Inflammatory macrophage treated with lipopolysaccharide for 1 hour (primary cell): ENCODE results near the gene TBC1D22A.
"Not testable (repeated sequence)": the region's sequence is repeated elsewhere in the genome, so short reads cannot be mapped to it uniquely, and the experiment has no call there.

Source experiments
- DNase-seq, 2 donors: peaks; one replicate each; pipeline ENCODE4 v3.0.0-alpha.2; 2020 to 2022

TBC1D22A gene

GRCh38 chr22:47131632-47132427, 369.4 kb downstream of the TBC1D22A start:
- DNase-seq, result no peak

GRCh38 chr22:47132428-47132825, 370.0 kb downstream of the TBC1D22A start:
- no peak for DNase-seq

GRCh38 chr22:47133061-47133969, 370.9 kb downstream of the TBC1D22A start:
- no peak for DNase-seq

GRCh38 chr22:47134222-47134621, 371.8 kb downstream of the TBC1D22A start:
- no peak for DNase-seq

GRCh38 chr22:47135338-47135737, 372.9 kb downstream of the TBC1D22A start:
- no peak for DNase-seq

- DNase-seq, result no peak
These were observed 373.6 kb downstream of the TBC1D22A start for GRCh38 chr22:47136050-47136449.

- DNase-seq, result no peak
These were observed 374.2 kb downstream of the TBC1D22A start for GRCh38 chr22:47136671-47137070.

- DNase-seq, result no peak
These were observed 376.8 kb downstream of the TBC1D22A start for GRCh38 chr22:47139013-47139789.

GRCh38 chr22:47139790-47140119, 377.3 kb downstream of the TBC1D22A start:
- no peak for DNase-seq

GRCh38 chr22:47140975-47141374, 378.5 kb downstream of the TBC1D22A start:
- DNase-seq, result not testable (repeated sequence)

- DNase-seq, result no peak
These were observed 380.1 kb downstream of the TBC1D22A start for GRCh38 chr22:47142427-47143046.

GRCh38 chr22:47143249-47143938, 380.9 kb downstream of the TBC1D22A start:
- no peak for DNase-seq

- no peak for DNase-seq
These were observed 381.8 kb downstream of the TBC1D22A start for GRCh38 chr22:47144076-47144765.

- DNase-seq, result no peak
These were observed 382.5 kb downstream of the TBC1D22A start for GRCh38 chr22:47144791-47145425.

- DNase-seq, result no peak
These were observed 383.4 kb downstream of the TBC1D22A start for GRCh38 chr22:47145883-47146282.

- no peak for DNase-seq
These were observed 383.9 kb downstream of the TBC1D22A start for GRCh38 chr22:47146391-47146790.

GRCh38 chr22:47146941-47147340, 384.5 kb downstream of the TBC1D22A start:
- no peak for DNase-seq

- DNase-seq, result no peak
These were observed 385.1 kb downstream of the TBC1D22A start for GRCh38 chr22:47147572-47147971.

GRCh38 chr22:47148510-47148909, 386.1 kb downstream of the TBC1D22A start:
- DNase-seq, result no peak

- no peak for DNase-seq
These were observed 386.7 kb downstream of the TBC1D22A start for GRCh38 chr22:47148956-47149728.
